Measurements from ENCODE around the gene GALNT10.

GALNT10 gene

DNA sequence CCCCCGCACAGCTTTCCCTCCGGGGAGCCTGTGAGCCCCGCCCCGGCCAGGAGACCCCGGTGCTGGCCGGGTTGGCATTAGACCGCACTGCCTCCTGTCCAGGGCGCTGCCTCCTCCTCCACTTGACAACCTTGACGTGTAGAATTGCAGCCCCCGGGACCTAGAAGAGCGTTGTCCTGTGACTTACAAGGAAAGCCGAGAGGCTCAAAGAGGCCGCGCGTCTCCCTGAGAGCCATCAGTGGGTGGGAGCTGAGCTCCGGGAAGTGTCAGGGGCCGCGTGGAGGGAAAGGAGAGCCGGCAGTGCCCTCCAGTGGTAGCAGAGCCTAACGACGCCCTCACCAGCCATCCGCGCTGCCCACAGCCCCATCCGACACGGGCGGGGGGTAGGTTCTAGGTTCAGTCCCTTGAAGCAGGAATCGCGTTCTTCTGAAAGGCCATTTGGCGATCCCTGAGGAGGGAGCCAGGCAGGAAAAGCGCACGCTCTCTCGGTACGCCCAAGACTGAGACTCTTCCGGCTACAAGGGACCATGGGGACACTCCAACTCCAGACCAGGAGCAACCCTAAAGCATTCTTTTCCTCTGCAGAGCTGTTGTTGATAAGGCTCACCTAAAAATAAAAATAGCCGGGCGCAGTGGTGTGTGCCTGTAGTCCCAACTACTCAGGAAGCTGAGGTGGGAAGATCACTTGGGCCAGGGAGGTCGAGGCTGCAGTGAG is 214.7 kb downstream of the GALNT10 start:
- DNase-seq (ENCODE audit: low read depth in 2 of 2) = peak; percentile 58 to 69

DNA sequence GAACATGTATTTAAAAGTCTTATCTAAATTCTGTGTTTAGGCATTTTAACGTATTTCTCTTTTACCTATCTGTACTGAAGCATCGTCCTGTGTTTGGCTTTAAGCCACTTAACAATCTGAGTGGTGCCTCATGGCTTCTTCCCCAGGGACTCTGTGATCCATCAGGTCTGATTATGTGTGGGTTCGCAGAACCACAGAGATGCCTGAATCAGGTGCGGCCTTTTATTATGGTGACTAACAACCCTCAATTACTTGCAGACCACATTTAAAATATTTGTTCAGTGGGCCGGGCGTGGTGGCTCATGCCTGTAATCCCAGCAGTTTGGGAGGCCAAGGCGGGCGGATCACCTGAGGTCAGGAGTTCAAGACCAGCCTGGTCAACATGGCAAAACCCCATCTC is 215.7 kb downstream of the GALNT10 start:
- DNase-seq (ENCODE audit: low read depth in 2 of 2) = no peak

DNA sequence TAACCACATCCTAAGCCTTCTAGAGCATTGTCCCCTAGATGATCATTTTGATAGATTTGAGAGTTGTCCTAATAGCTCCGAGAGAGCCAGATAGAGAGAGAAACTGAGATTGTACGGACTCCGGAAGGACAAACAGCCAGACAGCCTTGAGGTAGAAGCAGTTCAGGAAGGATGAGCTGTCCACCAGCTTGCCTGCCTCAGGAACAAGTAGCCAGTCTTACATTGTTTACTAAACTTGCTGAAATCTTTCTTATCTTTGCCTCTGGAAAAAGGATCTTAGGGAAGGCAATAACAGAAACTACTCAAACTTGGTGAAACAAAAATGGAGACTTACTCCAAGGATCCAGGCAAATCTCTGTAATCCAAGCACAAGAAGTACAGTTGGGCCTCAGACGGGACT is 216.3 kb downstream of the GALNT10 start:
- DNase-seq (ENCODE audit: low read depth in 2 of 2) = no peak

DNA sequence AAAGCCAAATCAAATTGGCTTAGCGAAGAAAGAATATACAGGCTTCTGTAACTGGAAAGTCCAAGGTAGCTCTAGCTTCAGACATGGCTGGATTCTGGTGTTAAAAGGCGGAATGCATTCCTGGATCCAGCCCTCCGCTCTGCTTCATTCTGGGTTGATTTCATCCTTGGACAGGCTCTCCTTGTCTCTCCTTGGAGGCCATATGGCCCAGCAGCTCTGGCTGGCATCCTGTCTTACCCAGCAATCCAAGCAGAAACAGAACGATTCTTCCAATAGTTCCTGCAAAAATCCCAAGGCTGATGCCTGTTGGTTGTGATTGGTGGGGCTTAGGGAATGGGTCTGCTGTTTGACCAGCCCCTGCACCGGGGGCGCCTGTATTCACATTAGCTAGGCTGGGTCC is 218.3 kb downstream of the GALNT10 start:
- DNase-seq (ENCODE audit: low read depth in 2 of 2) = no peak

DNA sequence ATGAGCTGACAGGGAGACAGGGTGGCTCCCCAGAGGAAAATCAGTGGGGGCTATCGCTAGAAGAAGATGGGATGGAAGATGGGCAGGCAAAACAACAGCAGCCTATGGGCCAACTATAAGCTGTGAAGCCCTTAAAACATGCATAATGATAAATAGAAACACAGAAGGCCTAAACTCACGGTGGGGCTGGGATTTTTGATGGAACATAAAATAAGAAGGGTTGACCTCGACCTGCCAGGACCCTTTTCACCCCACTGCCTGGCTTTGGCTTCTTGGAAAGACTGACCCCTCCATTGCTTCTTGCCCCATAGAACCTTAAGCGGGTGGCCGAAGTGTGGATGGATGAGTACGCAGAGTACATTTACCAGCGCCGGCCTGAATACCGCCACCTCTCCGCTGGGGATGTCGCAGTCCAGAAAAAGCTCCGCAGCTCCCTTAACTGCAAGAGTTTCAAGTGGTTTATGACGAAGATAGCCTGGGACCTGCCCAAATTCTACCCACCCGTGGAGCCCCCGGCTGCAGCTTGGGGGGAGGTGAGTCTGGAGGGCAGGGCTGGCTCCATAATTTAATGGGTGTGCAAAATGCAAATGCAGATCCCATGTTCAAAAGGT is 218.8 kb downstream of the GALNT10 start:
- no peak for DNase-seq (ENCODE audit: low read depth in 2 of 2)

DNA sequence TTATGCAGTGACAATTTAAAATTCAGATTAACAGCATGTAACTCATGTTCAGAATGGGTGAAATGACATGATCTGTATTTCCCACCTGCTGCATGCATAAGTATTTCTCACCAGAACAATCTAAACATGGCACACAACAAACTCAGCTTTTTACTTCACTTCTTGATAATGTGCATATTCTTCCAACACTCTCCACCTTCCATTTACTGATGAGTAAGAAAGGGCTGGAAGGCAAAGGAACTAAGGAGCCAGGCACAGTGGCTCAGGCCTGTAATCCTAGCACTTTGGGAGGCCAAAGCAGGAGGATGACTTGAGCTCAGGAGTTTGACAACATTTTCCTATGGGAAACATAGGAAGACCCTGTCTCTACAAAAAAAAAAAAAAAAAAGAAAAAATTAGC is 219.5 kb downstream of the GALNT10 start:
- no peak for DNase-seq (ENCODE audit: low read depth in 2 of 2)

DNA sequence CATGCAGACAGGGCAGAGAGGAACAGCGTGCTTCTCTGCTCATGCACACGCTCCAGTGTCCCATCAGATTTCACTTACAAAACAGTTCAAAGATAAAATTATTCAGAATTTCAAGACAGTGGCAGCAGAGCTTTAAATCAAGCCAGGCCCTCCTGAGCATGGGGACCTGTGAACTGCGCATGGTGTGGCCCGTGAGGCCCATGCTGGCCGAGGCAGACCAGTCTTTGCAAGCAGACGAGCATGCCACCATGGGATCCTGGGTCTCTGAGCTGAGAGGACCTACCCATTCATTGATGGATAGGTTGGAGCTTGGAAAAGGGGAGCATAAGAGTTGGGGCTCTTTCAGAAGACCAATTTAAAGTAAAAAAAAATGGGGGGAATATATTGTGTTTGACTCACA is 220.3 kb downstream of the GALNT10 start:
- no peak for DNase-seq (ENCODE audit: low read depth in 2 of 2)

DNA sequence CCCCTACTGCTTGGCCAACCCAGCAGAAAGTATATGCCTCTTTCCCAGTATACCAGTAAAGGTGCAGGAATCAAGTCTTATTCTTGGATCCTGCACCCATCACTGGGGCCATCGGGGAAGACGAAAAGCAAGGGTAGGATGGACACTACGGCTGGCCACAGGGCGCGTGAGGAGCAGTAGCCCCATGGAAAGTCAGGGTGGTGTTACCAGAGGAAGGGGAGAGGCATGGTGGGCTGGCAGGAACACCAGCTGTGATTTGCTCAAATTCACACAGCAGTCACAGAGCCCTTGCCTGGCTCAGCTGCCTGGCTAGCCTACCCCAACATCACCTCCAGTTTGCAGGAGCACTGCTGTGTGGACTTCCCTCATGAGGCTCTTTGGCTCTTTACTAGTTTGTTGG is 220.8 kb downstream of the GALNT10 start:
- DNase-seq (ENCODE audit: low read depth in 2 of 2) = no peak

DNA sequence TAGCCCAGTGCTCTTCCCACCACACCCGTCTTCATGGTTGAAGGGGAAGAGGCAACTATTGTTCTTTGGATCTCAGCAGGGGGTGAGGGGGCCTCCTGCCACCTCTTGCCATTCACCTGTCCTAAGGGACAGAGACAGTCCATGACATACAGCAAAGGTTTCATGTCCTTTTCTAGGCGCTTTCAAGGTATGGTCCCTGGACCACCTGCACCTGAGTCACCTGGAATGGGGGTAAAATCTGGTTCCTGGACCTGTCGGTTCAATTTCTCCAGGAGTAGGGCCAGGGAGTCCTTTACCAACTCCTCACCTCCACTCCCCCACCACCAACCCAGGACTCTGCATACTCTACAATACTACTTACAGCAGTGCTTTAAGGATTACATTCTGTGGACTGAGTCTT is 221.8 kb downstream of the GALNT10 start:
- no peak for DNase-seq (ENCODE audit: low read depth in 2 of 2)

DNA sequence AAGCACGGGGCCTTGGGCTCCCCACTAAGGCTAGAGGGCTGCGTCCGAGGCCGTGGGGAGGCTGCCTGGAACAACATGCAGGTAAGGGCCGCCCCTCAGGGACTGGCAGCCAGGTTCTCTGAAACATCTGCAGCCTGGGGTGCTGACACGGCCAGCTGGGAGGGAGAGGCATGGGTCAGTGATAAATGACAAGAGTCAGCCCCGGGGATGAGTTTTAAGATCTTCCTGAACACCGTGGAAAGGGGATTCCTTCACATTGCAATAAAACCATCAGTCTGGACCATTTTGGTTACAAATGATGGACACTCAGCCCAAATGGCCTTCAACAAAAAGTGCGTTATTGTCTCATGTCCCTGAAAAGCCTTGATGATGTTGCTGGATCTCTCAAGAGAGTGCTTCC is 222.4 kb downstream of the GALNT10 start:
- DNase-seq (ENCODE audit: low read depth in 2 of 2) = no peak

DNA sequence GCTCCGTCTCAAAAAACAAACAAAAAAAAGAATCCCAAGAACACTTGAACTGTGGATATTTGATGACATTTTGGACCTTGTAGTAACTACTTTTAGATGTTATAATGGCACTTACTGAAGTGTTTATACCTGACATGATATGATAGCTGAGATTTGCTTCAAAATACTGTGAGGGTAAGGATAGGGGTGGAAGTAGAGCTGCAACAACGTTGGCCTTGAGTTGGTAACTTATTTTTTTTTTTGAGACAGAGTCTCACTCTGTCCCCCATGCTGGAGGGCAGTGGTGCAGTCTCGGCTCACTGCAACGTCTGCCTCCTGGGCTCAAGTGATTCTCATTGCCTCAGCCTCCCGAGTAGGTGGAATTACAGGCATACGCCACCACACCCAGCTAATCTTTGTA is 224.6 kb downstream of the GALNT10 start:
- DNase-seq (ENCODE audit: low read depth in 2 of 2) = no peak

DNA sequence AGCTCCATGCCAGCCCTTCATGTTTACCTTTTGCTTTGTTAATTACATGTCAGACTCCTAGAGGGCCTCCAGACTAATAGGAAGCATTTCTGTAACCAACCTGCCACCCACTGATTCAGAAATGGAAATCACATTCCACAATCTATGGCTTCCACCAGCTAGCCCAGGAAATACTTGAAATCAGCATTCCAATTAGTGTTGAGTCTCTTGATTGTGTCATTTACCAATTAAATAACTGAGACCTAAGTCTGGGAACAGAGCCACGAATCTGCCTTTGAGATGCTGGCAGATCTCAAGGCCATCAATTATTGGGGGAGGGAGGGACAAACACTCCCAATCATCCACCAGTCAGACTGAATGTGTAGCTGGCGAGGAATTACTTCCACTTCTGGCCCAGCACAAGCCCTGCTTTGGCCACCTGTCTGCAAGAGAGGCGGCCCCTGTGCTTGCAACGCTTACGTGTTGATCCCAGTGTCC is 227.8 kb downstream of the GALNT10 start:
- DNase-seq (ENCODE audit: low read depth in 2 of 2) = no peak

DNA sequence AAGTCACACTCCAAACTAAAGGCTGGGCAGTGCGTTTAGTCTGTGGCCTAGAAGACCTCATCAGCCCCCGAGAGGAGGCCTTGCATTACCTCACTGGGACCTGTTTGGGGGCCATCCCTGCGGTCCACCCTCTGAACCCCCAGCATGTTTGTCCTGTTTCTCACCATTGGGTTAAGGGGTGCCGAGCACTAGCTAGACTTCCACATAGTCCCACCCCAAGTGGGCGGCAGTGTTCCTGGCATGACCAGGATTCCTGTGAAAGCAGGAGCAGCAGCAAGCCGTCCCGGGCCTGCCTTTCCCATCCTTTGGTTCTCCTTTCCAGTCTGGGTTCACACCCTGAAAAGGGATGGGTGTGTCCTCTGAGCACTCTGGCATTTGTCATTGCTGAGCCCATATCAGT is 228.7 kb downstream of the GALNT10 start:
- DNase-seq (ENCODE audit: low read depth in 2 of 2) = no peak

DNA sequence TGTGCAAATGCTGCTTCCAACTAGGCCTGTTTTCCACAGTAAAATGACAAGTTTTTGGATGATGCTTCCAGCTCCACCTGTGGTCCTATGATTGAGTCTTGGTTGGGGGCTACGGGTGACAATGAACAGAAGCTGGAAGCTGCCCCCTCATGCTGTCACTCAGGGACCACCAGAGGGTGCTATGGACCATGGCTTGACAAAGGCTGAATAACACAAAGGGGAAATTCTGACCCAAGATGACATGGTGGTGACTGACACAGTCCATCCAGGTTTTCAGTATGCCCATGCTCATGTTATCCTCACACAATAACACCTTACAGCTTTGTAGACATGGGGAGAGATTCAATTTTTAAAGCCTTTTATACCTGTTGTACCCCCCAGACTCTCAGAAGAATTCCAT is 231.3 kb downstream of the GALNT10 start:
- DNase-seq (ENCODE audit: low read depth in 2 of 2) = no peak

DNA sequence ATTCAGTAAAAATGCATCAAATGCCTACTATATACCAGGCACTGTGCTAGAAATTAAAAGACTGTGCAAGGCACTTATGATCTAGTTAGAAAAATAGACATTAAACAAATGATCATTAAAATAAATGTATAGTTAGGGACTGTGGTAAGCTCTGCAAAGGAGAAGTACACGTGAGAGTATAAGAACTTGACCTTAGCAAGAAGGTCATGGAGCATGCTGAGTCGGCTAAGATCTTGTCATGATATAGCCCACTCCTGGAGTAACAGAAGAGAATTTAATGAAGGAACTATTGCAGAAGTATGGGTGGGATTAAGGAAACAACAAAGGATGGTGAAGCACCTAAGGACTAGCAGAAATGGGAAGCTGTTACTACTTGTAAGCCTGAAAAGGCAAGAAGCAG is 231.8 kb downstream of the GALNT10 start:
- no peak for DNase-seq (ENCODE audit: low read depth in 2 of 2)

DNA sequence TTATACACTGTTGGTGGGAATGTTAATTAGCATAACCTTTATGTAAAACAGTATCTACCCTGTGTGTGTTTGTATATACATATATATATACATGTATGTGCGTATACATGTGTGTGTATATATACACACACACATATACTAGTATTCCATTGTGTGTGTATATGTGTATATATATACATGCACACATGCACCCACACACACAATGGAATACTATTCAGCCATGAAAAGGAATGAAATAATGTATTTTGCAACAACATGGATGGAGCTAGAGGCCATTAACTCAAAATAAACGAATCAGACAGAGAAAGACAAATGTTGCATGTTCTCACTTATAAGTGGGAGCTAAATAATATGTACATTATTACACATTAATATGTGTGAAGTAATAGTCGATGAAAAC is 237.7 kb downstream of the GALNT10 start:
- no peak for DNase-seq (ENCODE audit: low read depth in 2 of 2)

DNA sequence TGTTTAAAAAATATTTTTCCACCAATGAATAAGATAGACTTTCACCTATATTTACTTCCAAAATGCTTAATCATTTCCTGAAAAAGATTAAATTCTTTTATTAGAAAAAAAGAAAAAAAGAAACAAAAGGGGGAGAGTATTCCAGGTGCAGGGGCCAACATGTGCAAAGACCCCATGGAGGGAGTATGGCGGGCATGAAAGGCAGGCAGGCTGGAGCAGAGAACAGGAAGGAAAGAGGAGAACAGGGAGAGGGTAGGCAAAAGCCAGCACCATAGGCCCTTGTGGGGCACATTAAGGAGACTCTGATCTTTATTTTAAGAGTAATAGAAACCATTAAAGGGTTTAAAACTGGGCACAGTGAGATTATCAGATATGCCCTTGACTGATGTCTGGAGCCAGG is 238.8 kb downstream of the GALNT10 start:
- no peak for DNase-seq (ENCODE audit: low read depth in 2 of 2)

DNA sequence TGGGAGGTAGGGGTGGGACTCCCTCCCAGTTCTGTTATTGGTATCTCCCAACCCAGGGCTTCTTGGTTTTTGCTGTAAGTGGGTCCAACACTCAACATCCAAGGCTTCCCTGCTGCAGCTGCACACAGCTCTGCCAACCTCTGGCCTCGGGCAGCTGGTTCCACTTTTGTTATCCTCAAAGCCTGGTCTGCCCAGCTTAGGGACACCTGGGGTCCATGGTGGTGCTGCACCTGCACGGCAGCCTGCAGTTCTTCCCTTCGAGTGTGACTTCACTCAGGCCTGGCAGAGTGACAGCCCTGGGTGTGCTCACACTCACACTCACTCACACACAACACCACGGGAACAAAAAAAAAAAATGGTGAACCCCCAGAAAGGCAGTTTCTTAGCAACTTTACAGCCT is 239.9 kb downstream of the GALNT10 start:
- DNase-seq (ENCODE audit: low read depth in 2 of 2) = no peak

DNA sequence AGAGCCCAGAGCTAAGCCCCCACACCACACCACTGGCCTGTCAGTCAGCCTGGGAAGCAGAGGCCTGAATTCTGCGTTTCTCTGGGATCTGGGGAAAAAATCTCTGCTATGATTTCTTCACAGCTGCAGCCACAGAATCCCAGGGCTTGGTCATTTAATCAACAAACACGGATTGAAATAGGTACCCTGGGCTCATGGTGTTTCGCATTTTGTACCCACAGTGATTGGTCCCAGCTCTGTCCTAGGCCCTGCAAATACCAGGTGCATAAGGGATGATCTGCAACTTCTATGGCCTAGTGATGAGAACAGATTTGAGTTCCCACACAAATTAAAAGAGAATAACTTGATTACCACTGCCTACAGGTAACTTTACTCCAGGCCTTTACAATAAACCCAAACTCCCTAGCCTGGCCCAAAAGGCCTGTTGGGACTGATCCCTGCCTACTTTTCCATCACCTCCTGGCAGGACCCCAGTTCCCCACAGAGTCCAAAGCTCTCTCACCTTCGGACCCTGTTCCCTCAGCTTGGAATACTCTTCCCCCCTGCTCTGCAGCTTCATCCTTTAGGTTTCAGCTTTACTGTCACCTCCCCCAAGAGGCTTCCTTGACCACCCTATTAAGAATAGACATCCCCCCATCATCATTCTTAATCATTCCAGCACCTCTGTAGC is 240.6 kb downstream of the GALNT10 start:
- no peak for DNase-seq (ENCODE audit: low read depth in 2 of 2)

DNA sequence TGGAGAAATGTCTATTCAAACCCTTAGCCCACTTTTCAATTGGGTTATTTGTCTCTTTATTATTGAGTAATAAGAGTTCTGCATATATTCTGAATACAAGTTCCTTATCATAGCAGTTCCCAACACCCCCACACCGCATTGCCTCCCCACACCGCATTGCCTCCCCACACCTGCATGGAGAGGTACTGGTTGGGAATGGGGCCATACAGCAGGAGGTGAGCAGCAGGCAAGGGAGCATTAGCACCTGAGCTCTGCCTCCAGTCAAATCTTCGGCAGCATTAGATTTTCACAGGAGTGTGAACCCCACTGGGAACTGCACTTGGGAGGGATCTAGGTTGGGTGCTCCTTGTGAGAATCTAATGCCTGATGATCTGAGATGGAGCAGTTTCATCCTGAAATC is 244.7 kb downstream of the GALNT10 start:
- DNase-seq (ENCODE audit: low read depth in 2 of 2) = no peak

DNA sequence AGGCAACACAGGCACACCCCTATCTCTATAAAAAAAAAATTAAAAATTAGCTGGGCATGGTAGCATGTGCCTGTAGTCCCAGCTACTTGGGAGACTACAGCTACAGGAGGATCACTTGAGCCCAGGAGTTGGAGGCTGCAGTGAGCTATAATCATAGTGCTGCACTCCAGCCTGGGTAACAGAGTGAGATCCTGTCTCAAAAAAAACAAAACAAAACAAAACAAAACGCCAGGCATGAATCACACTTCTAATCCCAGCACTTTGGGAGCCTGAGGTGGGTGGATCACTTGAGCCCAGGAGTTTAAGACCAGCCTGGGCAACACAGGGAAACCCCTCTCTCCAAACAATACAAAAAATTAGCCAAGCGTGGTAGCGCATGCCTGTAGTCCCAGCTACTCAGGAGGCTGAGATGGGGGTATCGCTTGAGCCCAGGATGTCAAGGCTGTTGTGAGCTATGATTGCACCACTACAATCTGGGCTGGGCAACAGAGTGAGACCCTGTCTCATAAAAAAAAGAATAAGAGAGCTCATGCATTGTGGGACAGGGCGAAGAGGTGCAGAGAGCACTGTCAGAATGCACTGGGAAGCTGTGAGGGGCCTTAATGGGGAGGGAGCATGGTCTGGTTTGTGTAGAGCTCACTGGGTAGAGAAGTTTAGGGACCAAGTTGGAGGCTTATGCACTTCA is 246.9 kb downstream of the GALNT10 start:
- DNase-seq (ENCODE audit: low read depth in 2 of 2) = no peak

DNA sequence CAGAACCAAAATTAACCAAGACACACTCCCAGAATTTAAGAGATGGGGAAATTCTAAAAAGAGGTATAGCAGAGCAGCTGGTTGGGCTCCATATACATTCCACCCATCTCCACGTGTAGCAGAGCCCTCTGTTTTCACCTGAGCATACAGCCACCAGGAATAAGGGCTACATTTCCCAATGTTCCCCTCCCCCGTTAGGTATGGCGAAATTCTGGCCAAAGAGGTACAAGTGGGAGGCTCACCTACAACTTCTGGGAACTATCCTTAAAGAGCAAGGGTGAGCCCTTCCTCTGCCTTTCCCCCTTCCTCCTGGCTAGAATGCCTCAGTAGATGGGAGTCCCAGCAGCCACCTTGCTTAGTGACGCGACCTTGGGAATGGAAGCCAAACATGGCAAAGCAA is 250.0 kb downstream of the GALNT10 start:
- DNase-seq (ENCODE audit: low read depth in 2 of 2) = no peak

DNA sequence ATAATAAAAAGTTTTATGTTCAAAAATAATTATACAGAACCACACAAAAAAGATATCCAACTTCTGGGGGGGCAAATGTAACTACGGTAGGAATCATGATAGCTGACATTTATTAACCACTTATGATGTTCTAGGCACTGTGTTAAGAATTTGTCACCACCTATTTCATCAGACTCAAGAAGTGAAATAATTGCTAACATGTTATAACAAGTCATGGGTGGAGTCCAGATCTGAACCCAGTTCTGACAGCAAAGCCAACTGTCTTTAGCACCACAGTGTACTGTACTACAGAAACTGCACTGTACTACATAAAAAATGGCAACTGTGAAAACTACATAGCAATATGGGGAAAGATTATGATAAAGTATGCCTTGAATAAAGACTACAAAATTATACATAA is 252.3 kb downstream of the GALNT10 start:
- no peak for DNase-seq (ENCODE audit: low read depth in 2 of 2)

All from activated CD4-positive, alpha-beta T cell treated with anti-CD3 and anti-CD28 coated beads for 24 hours (primary cell).